ENCODE results near the gene CDY2B.
"Not testable (repeated sequence)": the region's sequence is repeated elsewhere in the genome, so short reads cannot be mapped to it uniquely, and the experiment has no call there.

Gene CDY2B

GRCh38 chrY:17849131-17849530 is 30.9 kb downstream of the CDY2B start:
- H3K79me1 ChIP-seq (ENCODE audit: low read depth, low read length); H2BK12ac ChIP-seq (ENCODE audit: low read length); H2BK15ac ChIP-seq (ENCODE audit: low read length); H3K14ac ChIP-seq (ENCODE audit: low read length); H4K91ac ChIP-seq (ENCODE audit: low read depth, low read length, poor library complexity); H2BK5ac ChIP-seq (ENCODE audit: low read length); H4K8ac ChIP-seq (ENCODE audit: low read depth, low read length); H3K9me3 ChIP-seq (replicated peaks in 1 of 2; ENCODE audit: control insufficient read depth in 2 of 2, insufficient read depth in 1 of 2, low read depth in 1 of 2, low read length in 2 of 2); H3K23ac ChIP-seq (ENCODE audit: low read depth, low read length, poor library complexity); H3K4me1 ChIP-seq (ENCODE audit: control insufficient read depth in 2 of 2, insufficient read depth in 1 of 2, low read depth in 1 of 2, low read length in 2 of 2); H3K27ac ChIP-seq (replicated peaks; ENCODE audit: low read length); H3K9ac ChIP-seq (ENCODE audit: low read depth, low read length, poor library complexity); H3K4me3 ChIP-seq (ENCODE audit: low read length in 2 of 2); DNase-seq (ENCODE audit: low spot score); H3K27me3 ChIP-seq (ENCODE audit: control insufficient read depth in 3 of 3, insufficient read depth in 3 of 3, low read depth in 1 of 3, low read length in 3 of 3); H3K18ac ChIP-seq (ENCODE audit: low read length); H3K4me2 ChIP-seq (ENCODE audit: insufficient read depth, low read length, poor library complexity, severe bottlenecking); H2AFZ ChIP-seq (ENCODE audit: low read length); H2BK120ac ChIP-seq (ENCODE audit: low read depth, low read length); H3K36me3 ChIP-seq (replicated peaks in 1 of 2; ENCODE audit: control insufficient read depth in 2 of 2, insufficient read depth in 2 of 2, low read length in 2 of 2); H3K4ac ChIP-seq (ENCODE audit: low read length); H2AK5ac ChIP-seq (ENCODE audit: low read depth, low read length): not testable (repeated sequence)
- WGBS, 2 donors (ENCODE audit: extremely low coverage in 2 of 2, insufficient read length in 2 of 2, insufficient replicate concordance in 1 of 2): no CpG with 5 or more reads among the region's 4 CpGs

- not testable (repeated sequence) for H3K23ac ChIP-seq (ENCODE audit: low read depth, low read length, poor library complexity); H2BK12ac ChIP-seq (ENCODE audit: low read length); H3K9me3 ChIP-seq (replicated peaks in 1 of 2; ENCODE audit: control insufficient read depth in 2 of 2, insufficient read depth in 1 of 2, low read depth in 1 of 2, low read length in 2 of 2); H2BK15ac ChIP-seq (ENCODE audit: low read length); H2BK120ac ChIP-seq (ENCODE audit: low read depth, low read length); H3K27ac ChIP-seq (replicated peaks; ENCODE audit: low read length); H2AFZ ChIP-seq (ENCODE audit: low read length); H2BK5ac ChIP-seq (ENCODE audit: low read length); H3K14ac ChIP-seq (ENCODE audit: low read length); H4K8ac ChIP-seq (ENCODE audit: low read depth, low read length); H3K27me3 ChIP-seq (ENCODE audit: control insufficient read depth in 3 of 3, insufficient read depth in 3 of 3, low read depth in 1 of 3, low read length in 3 of 3); H3K36me3 ChIP-seq (replicated peaks in 1 of 2; ENCODE audit: control insufficient read depth in 2 of 2, insufficient read depth in 2 of 2, low read length in 2 of 2); H3K18ac ChIP-seq (ENCODE audit: low read length); DNase-seq (ENCODE audit: low spot score); H3K4me3 ChIP-seq (ENCODE audit: low read length in 2 of 2); H3K9ac ChIP-seq (ENCODE audit: low read depth, low read length, poor library complexity); H2AK5ac ChIP-seq (ENCODE audit: low read depth, low read length); H3K4ac ChIP-seq (ENCODE audit: low read length); H4K91ac ChIP-seq (ENCODE audit: low read depth, low read length, poor library complexity); H3K4me1 ChIP-seq (ENCODE audit: control insufficient read depth in 2 of 2, insufficient read depth in 1 of 2, low read depth in 1 of 2, low read length in 2 of 2); H3K79me1 ChIP-seq (ENCODE audit: low read depth, low read length); H3K4me2 ChIP-seq (ENCODE audit: insufficient read depth, low read length, poor library complexity, severe bottlenecking)
- no CpG with 5 or more reads among the region's 12 CpGs for WGBS, 2 donors (ENCODE audit: extremely low coverage in 2 of 2, insufficient read length in 2 of 2, insufficient replicate concordance in 1 of 2)
Measured at GRCh38 chrY:17832149-17832548, 47.9 kb downstream of the CDY2B start.
